AG09309 (cell line): ENCODE measurements around the gene CHTF18.
"Not testable (repeated sequence)": the region's sequence is repeated elsewhere in the genome, so short reads cannot be mapped to it uniquely, and the experiment has no call there.

Source experiments
- DNase-seq: peaks from one replicate; pipeline ENCODE4 v3.0.0-alpha.2; 2010; ENCODE audit warnings: low read depth
- H3K4me3 ChIP-seq: 2 replicates; pipeline ENCODE4 v1.5.1; 2011; ENCODE audit warnings: mild to moderate bottlenecking, low read depth, low read length, moderate library complexity; ENCODE audit not compliant: control insufficient read depth
- CTCF ChIP-seq: IDR thresholded peaks from 2 replicates; pipeline ENCODE4 v1.5.1; 2011; ENCODE audit warnings: mild to moderate bottlenecking, low read depth, low read length, inconsistent platforms; ENCODE audit not compliant: insufficient read depth, control insufficient read depth; ENCODE audit errors: missing control alignments

CHTF18 gene

GRCh38 chr16:788399-789126 lies at the start of gene CHTF18:
CHTF18 (plus strand) TSS chr16:788620; CDS start chr16:788685, 65 bp downstream.
- DNase-seq: peak; percentile 53
- TF ChIP-seq CTCF: no peak
- H3K4me3 ChIP-seq: peak within 1 kb of the TSS; percentile 99

GRCh38 chr16:739560-740458 lies 48.6 kb upstream of the CHTF18 start:
- peak overlapping the region; percentile 66 for H3K4me3 ChIP-seq
- no peak for TF ChIP-seq CTCF
- DNase-seq: no peak

GRCh38 chr16:740459-740763 lies 48.0 kb upstream of the CHTF18 start:
- TF ChIP-seq CTCF: no peak
- no peak for DNase-seq
- H3K4me3 ChIP-seq: peak overlapping the region; percentile 66

- peak; percentile 56 for DNase-seq
- peak; percentile 63 for TF ChIP-seq CTCF
- H3K4me3 ChIP-seq: peak within 1 kb of the TSS; percentile 66
Measured at GRCh38 chr16:740764-741505, 47.5 kb upstream of the CHTF18 start, which contains the start of gene CIAO3. CIAO3 (minus strand) TSS chr16:740997; CDS start chr16:740985, 12 bp downstream.

GRCh38 chr16:741986-742629 lies 46.3 kb upstream of the CHTF18 start:
- DNase-seq: no peak
- no peak for TF ChIP-seq CTCF
- H3K4me3 ChIP-seq: no peak overlapping the region

GRCh38 chr16:742894-743293 lies 45.5 kb upstream of the CHTF18 start:
- H3K4me3 ChIP-seq, DNase-seq: not testable (repeated sequence)
